ENCODE data around the gene CHST4.

GRCh38 chr16:71537643-71538042, 11.4 kb downstream of the CHST4 start:
- TF ChIP-seq SUZ12 (IDR thresholded peaks at IDR 0.05) = no peak
- no peak for TF ChIP-seq ELF4 (IDR thresholded peaks at IDR 0.05)
- no peak for TF ChIP-seq ARNT (IDR thresholded peaks at IDR 0.05)
- TF ChIP-seq BHLHE40 (IDR thresholded peaks at IDR 0.05; ENCODE audit: borderline replicate concordance) = no peak

Data from HEK293T (cell line).